ENCODE data around the gene FBXL4. TPM values are rescaled to one million over a fixed set of nuclear protein-coding genes. Genes with fewer than 3 reads are reported as not detected.

The FBXL4 gene
- total and polyA plus RNA-seq, 7 donors: 3.4 to 15.5 (median 11.5) TPM

GRCh38 chr6:98842342-98843180 lies 105.2 kb downstream of the FBXL4 start:
- 10 to 14% (median 12%) methylated on average over 40 to 44 of the region's 44 CpGs for WGBS, 3 donors
- H3K4me3 ChIP-seq: no peak overlapping the region
- intact Hi-C loops (cut with DNase I): loop anchor here in 1 of 2 donors (10.0 kb wide), 1 partner anchor 282 kb away; no protein-coding TSS in a partner anchor
- H3K27ac ChIP-seq: no peak overlapping the region
- peaks cover 3 to 100% (median 30%) of the 10 kb centered on the region in 3 donors for H3K27me3 ChIP-seq (ENCODE audit: insufficient read depth in 3 of 3, low read length in 2 of 3)
- DNase-seq (no peak), ATAC-seq (no peak)
- no peak for TF ChIP-seq CTCF (IDR thresholded peaks at IDR 0.05)
- peaks cover 5% of the 10 kb centered on the region for H3K4me1 ChIP-seq
- H3K9me3 ChIP-seq: no peaks in the 10 kb centered on the region
- H3K36me3 ChIP-seq (ENCODE audit: insufficient read depth in 1 of 2, low read depth in 1 of 2): no peaks in the 10 kb centered on the region

GRCh38 chr6:98841621-98842341 lies 106.0 kb downstream of the FBXL4 start:
- no peak for DNase-seq
- no peak for ATAC-seq
- H3K27me3 ChIP-seq (ENCODE audit: insufficient read depth in 3 of 3, low read length in 2 of 3): peaks cover 2 to 100% (median 26%) of the 10 kb centered on the region in 3 donors

GRCh38 chr6:98840996-98841513 lies 106.7 kb downstream of the FBXL4 start:
- intact Hi-C loops (cut with DNase I): loop anchor here in 1 of 2 donors (10.0 kb wide), 1 partner anchor 284 kb away; no protein-coding TSS in a partner anchor
- peaks cover 0 to 100% (median 31%) of the 10 kb centered on the region in 3 donors for H3K27me3 ChIP-seq (ENCODE audit: insufficient read depth in 3 of 3, low read length in 2 of 3)
- no peaks in the 10 kb centered on the region for H3K9me3 ChIP-seq
- H3K27ac ChIP-seq: no peak overlapping the region
- H3K36me3 ChIP-seq (ENCODE audit: insufficient read depth in 1 of 2, low read depth in 1 of 2): no peaks in the 10 kb centered on the region
- DNase-seq (no peak), ATAC-seq (no peak)
- no peak for TF ChIP-seq CTCF (IDR thresholded peaks at IDR 0.05)
- peaks cover 5% of the 10 kb centered on the region for H3K4me1 ChIP-seq
- no peak overlapping the region for H3K4me3 ChIP-seq

More at GRCh38 chr6:98841621-98842341, 106.0 kb downstream of the FBXL4 start:
- Histone ChIP-seq H3K36me3 (ENCODE audit: insufficient read depth in 1 of 2, low read depth in 1 of 2) (no peaks in the 10 kb centered on the region), H3K27ac (no peak overlapping the region), H3K9me3 (no peaks in the 10 kb centered on the region), H3K4me1 (peaks cover 5% of the 10 kb centered on the region), H3K4me3 (no peak overlapping the region)
- intact Hi-C loops (cut with DNase I): loop anchor here in 1 of 2 donors (10.0 kb wide), 1 partner anchor 283 kb away; no protein-coding TSS in a partner anchor
- no peak for TF ChIP-seq CTCF (IDR thresholded peaks at IDR 0.05)
- WGBS, 3 donors: 37 to 50% (median 46%) methylated on average over 9 of the region's 9 CpGs

GRCh38 chr6:98840385-98840784 lies 107.4 kb downstream of the FBXL4 start:
- Histone ChIP-seq H3K4me3 (no peak overlapping the region), H3K4me1 (peaks cover 10% of the 10 kb centered on the region), H3K27ac (no peak overlapping the region), H3K9me3 (no peaks in the 10 kb centered on the region), H3K27me3 (ENCODE audit: insufficient read depth in 3 of 3, low read length in 2 of 3) (peaks cover 0 to 100% (median 37%) of the 10 kb centered on the region in 3 donors), H3K36me3 (ENCODE audit: insufficient read depth in 1 of 2, low read depth in 1 of 2) (no peaks in the 10 kb centered on the region)
- intact Hi-C loops (cut with DNase I): loop anchor here in 1 of 2 donors (10.0 kb wide), 1 partner anchor 284 kb away; no protein-coding TSS in a partner anchor
- DNase-seq: no peak
- no peak for TF ChIP-seq CTCF (IDR thresholded peaks at IDR 0.05)
- WGBS, 3 donors: 43 to 64% (median 59%) methylated on average over 6 of the region's 6 CpGs
- no peak for ATAC-seq

Data from psoas muscle (tissue), 8 donors.